Uterus (tissue), 4 donors: ENCODE data around the gene LENG9. TPM values are rescaled to one million over a fixed set of nuclear protein-coding genes. Genes with fewer than 3 reads are reported as not detected.
A peak's percentile ranks its signal among the peaks of the same experiment; 100 is the strongest.

Experiments used
- DNase-seq, 2 donors: peaks; one replicate each; pipeline ENCODE4 v3.0.0-alpha.2; 2019 to 2020
- H3K27ac ChIP-seq, 2 donors: fragments of 200-600 bp; sonication (generic); 1 replicate in 1 of 2; 2 replicates in 1 of 2; pipeline ENCODE4 v1.5.1; 2016 to 2018
- H3K27me3 ChIP-seq, 2 donors: fragments of 200-600 bp; sonication (generic); one replicate each; pipeline ENCODE4 v1.5.1; 2018 to 2019; ENCODE audit warnings: control low read depth in 1 of 2
- H3K36me3 ChIP-seq, 2 donors: fragments of 200-600 bp; sonication (generic); one replicate each; pipeline ENCODE4 v1.5.1; 2019; ENCODE audit warnings: control low read depth in 1 of 2
- H3K4me1 ChIP-seq, 2 donors: fragments of 200-600 bp; sonication (generic); one replicate each; pipeline ENCODE4 v1.5.1; 2018 to 2019; ENCODE audit warnings: control low read depth in 1 of 2
- H3K4me3 ChIP-seq, 2 donors: fragments of 200-600 bp; sonication (generic); 1 replicate in 1 of 2; 2 replicates in 1 of 2; pipeline ENCODE4 v1.5.1; 2018 to 2019; ENCODE audit warnings: mild to moderate bottlenecking in 1 of 2
- H3K9me3 ChIP-seq, 2 donors: fragments of 200-600 bp; sonication (generic); one replicate each; pipeline ENCODE4 v1.5.1; 2019; ENCODE audit warnings: control low read depth in 1 of 2
- CTCF ChIP-seq, 4 experiments: fragments of 200-600 bp in 2 of 4; fragments of 450-650 bp in 2 of 4; sonication (generic) in 2 of 4; IDR thresholded peaks; one replicate each; pipeline ENCODE4 v1.5.1; 2016 to 2019; ENCODE audit warnings: antibody characterized with exemption in 4 of 4, mild to moderate bottlenecking in 2 of 4, moderate library complexity in 1 of 4
- POLR2A ChIP-seq, 2 donors: fragments of 450-650 bp; IDR thresholded peaks; one replicate each; pipeline ENCODE4 v1.6.1; 2016; ENCODE audit warnings: antibody characterized with exemption in 2 of 2, mild to moderate bottlenecking in 1 of 2, moderate library complexity in 1 of 2
- intact Hi-C: fragments of 100-400 bp; cut with DNase I; formaldehyde crosslinking; loops from one replicate; pipeline ENCODE4 v1.15.1; 2023; ENCODE audit warnings: low total_unique reads
- total RNA-seq, 4 donors: library from RNA; depleted of rRNA in 3 of 4; stranded (reverse); fragments of >200 nt in 3 of 4; gene quantifications; one replicate each; pipeline versions ENCODE4 v1.1.0 to v1.2.4, GENCODE V29; 2014 to 2023
- donor health status: DM: yes; HTN: yes; CAD: no.

The LENG9 gene
- total RNA-seq, 4 donors from 2014 or later = 3.7 to 7.1 (median 3.8) TPM; not detected in 1

GRCh38 chr19:54473892-54474372 is 10.4 kb upstream of the LENG9 start:
- no peak overlapping the region for H3K4me3 ChIP-seq
- H3K36me3 ChIP-seq = no peaks in the 10 kb centered on the region
- no peaks in the 10 kb centered on the region for H3K9me3 ChIP-seq
- peaks cover 0 to 4% of the 10 kb centered on the region in 2 donors for H3K27me3 ChIP-seq
- H3K4me1 ChIP-seq = no peaks in the 10 kb centered on the region
- H3K27ac ChIP-seq = peak overlapping the region; percentile 83 to 84
- DNase-seq = no peak
- TF ChIP-seq POLR2A (IDR thresholded peaks at IDR 0.05) (no peak), CTCF (IDR thresholded peaks at IDR 0.05) (no peak)
- intact Hi-C loops = no loop called here

- TF ChIP-seq CTCF (IDR thresholded peaks at IDR 0.05) (no peak), POLR2A (IDR thresholded peaks at IDR 0.05) (peak; percentile 35 to 57)
- Histone ChIP-seq H3K27me3 (peaks cover 0 to 4% of the 10 kb centered on the region in 2 donors), H3K27ac (peak within 1 kb of the TSS; percentile 83 to 84), H3K36me3 (no peaks in the 10 kb centered on the region), H3K4me3 (peak within 1 kb of the TSS; percentile 37 to 39), H3K9me3 (no peaks in the 10 kb centered on the region), H3K4me1 (no peaks in the 10 kb centered on the region)
- DNase-seq = peak; percentile 77 to 84
- intact Hi-C loops = no loop called here
Observed at GRCh38 chr19:54473071-54473891, 9.7 kb upstream of the LENG9 start, which contains the start of gene CDC42EP5. Gene CDC42EP5 (minus strand): TSS chr19:54473296. CDS start chr19:54465547, 7,749 bp downstream.

- intact Hi-C loops = no loop called here
- no peak for DNase-seq
Observed at GRCh38 chr19:54470991-54471782, 7.6 kb upstream of the LENG9 start.

GRCh38 chr19:54470276-54470887 is 6.8 kb upstream of the LENG9 start:
- Histone ChIP-seq H3K27me3 (peaks cover 0 to 4% of the 10 kb centered on the region in 2 donors), H3K36me3 (no peaks in the 10 kb centered on the region), H3K9me3 (no peaks in the 10 kb centered on the region), H3K4me1 (no peaks in the 10 kb centered on the region), H3K4me3 (no peak overlapping the region), H3K27ac (peak overlapping the region; percentile 47 to 72)
- intact Hi-C loops = no loop called here
- DNase-seq = no peak
- TF ChIP-seq POLR2A (IDR thresholded peaks at IDR 0.05) = no peak
- TF ChIP-seq CTCF (IDR thresholded peaks at IDR 0.05) = no peak

More at GRCh38 chr19:54470991-54471782, 7.6 kb upstream of the LENG9 start:
- H3K9me3 ChIP-seq = no peaks in the 10 kb centered on the region
- peak overlapping the region; percentile 11 to 26 for H3K4me3 ChIP-seq
- peak in 1 of 2 donors; percentile 21 for TF ChIP-seq POLR2A (IDR thresholded peaks at IDR 0.05)
- TF ChIP-seq CTCF (IDR thresholded peaks at IDR 0.05) = no peak
- no peaks in the 10 kb centered on the region for H3K4me1 ChIP-seq
- H3K36me3 ChIP-seq = no peaks in the 10 kb centered on the region
- peaks cover 0 to 4% of the 10 kb centered on the region in 2 donors for H3K27me3 ChIP-seq
- H3K27ac ChIP-seq = peak overlapping the region; percentile 47 to 72
